CD4-positive, alpha-beta T cell treated with Interleukin-15 for 4 hours (primary cell): ENCODE measurements around the gene IVNS1ABP.
"Not testable (repeated sequence)": the region's sequence is repeated elsewhere in the genome, so short reads cannot be mapped to it uniquely, and the experiment has no call there.

ENCODE experiments used
- DNase-seq: peaks from one replicate; pipeline ENCODE4 v3.0.0-alpha.2; 2020; ENCODE audit warnings: low spot score

IVNS1ABP gene

GRCh38 chr1:185317034-185317885 is at the start of gene IVNS1ABP:
Gene IVNS1ABP, minus strand, starts transcription at chr1:185317243. Its CDS starts 7,750 bp downstream, at chr1:185309493.
- DNase-seq: peak; percentile 97

GRCh38 chr1:185365951-185366350 is 48.9 kb upstream of the IVNS1ABP start:
- DNase-seq: no peak

- not testable (repeated sequence) for DNase-seq
Observed at GRCh38 chr1:185364528-185364927, 47.5 kb upstream of the IVNS1ABP start.

- no peak for DNase-seq
Observed at GRCh38 chr1:185363205-185363604, 46.2 kb upstream of the IVNS1ABP start.

GRCh38 chr1:185360714-185361113 is 43.7 kb upstream of the IVNS1ABP start:
- DNase-seq: no peak

- DNase-seq: no peak
Observed at GRCh38 chr1:185358957-185359356, 41.9 kb upstream of the IVNS1ABP start.

GRCh38 chr1:185355947-185356346 is 38.9 kb upstream of the IVNS1ABP start:
- no peak for DNase-seq

GRCh38 chr1:185353124-185353523 is 36.1 kb upstream of the IVNS1ABP start:
- DNase-seq: no peak

- DNase-seq: no peak
Observed at GRCh38 chr1:185351734-185352466, 34.9 kb upstream of the IVNS1ABP start.

- DNase-seq: no peak
Observed at GRCh38 chr1:185350027-185350442, 33.0 kb upstream of the IVNS1ABP start.

- no peak for DNase-seq
Observed at GRCh38 chr1:185349556-185349955, 32.5 kb upstream of the IVNS1ABP start.

- no peak for DNase-seq
Observed at GRCh38 chr1:185348985-185349384, 31.9 kb upstream of the IVNS1ABP start.

GRCh38 chr1:185348296-185348695 is 31.3 kb upstream of the IVNS1ABP start:
- no peak for DNase-seq

GRCh38 chr1:185345913-185346720 is 29.1 kb upstream of the IVNS1ABP start:
- no peak for DNase-seq

GRCh38 chr1:185343306-185343705 is 26.3 kb upstream of the IVNS1ABP start:
- no peak for DNase-seq

GRCh38 chr1:185342672-185343259 is 25.7 kb upstream of the IVNS1ABP start:
- DNase-seq: no peak

- DNase-seq: no peak
Observed at GRCh38 chr1:185342017-185342416, 25.0 kb upstream of the IVNS1ABP start.

- no peak for DNase-seq
Observed at GRCh38 chr1:185341196-185341781, 24.2 kb upstream of the IVNS1ABP start.

- DNase-seq: peak; percentile 39
Observed at GRCh38 chr1:185338719-185339622, 21.9 kb upstream of the IVNS1ABP start.

GRCh38 chr1:185337246-185337645 is 20.2 kb upstream of the IVNS1ABP start:
- no peak for DNase-seq
